Endometrium (tissue), 2 donors: ENCODE measurements around the gene ATP5PO.
"Not testable (repeated sequence)": the region's sequence is repeated elsewhere in the genome, so short reads cannot be mapped to it uniquely, and the experiment has no call there.

Experiments used
- FAIRE-seq: peaks from 2 replicates; lab custom pipeline; 2012; peaks lifted over from hg19 to GRCh38; lab: Jason Lieb, UNC
- donor health status: control.
- donor health status: control.

Gene ATP5PO

GRCh38 chr21:33940164-33940880, 24.7 kb upstream of the ATP5PO start:
- no peak for FAIRE-seq

DNA sequence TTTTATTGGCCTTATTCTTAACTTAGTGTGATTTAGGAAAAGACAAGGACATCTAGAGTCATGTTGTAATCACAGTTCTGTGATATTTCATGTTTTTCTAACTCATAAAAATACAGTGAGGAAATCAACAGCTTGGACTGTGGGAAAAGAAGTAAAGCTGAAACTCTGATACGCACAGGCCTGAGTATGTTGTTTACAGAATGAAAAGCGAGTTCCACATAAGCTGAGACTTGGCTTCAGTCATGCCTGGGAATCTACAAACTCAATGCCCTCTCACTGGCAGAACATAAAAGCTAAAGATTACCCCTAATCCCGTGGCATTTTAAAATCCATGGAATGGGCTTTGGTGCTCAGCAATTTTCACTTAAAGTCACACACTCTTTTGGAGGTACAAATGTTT, 23.6 kb upstream of the ATP5PO start:
- no peak for FAIRE-seq

- FAIRE-seq, result no peak
These were observed 22.8 kb upstream of the ATP5PO start for GRCh38 chr21:33938381-33938780.

DNA sequence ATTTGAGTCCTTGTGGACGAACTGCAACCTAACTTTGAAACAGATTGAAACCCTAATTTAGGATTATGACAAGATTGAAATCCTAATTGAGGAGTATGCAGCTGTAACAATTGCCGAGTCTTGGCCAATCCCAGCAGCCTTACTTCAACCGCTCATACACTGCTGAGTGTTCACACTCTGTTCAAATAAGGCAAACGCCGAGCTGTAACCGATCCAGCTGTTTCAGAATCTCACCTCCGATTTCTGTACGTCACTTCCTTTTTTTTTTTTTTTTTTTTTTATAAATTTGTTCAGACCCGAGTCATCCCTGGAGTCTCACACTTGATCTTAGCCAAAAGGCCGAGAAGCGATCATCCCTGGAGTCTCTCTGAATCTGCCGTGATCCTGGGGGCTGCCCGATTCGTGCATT, 22.3 kb upstream of the ATP5PO start:
- FAIRE-seq, result no peak

- no peak for FAIRE-seq
These were observed 21.5 kb upstream of the ATP5PO start for GRCh38 chr21:33937146-33937545.

- FAIRE-seq, result no peak
These were observed 20.9 kb upstream of the ATP5PO start for GRCh38 chr21:33936301-33937038.

DNA sequence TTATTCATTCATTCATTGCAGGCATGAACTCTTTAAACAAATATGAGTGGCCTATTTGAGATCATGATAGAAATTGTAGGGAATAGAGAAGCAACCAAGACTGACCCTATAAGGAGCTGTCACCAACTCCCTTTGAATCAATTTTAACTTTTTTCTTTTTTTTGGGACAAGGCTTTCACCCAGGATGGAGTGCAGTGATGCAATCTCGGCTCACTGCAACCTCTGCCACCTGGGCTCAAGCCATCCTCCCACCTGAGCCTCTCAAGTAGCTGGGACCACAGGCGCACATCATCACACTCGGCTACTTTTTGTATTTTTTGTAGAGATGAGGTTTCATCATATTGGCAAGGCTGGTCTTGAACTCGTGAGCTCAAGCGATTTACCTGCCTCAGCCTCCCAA, 17.1 kb upstream of the ATP5PO start:
- no peak for FAIRE-seq

GRCh38 chr21:33931799-33932390, 16.3 kb upstream of the ATP5PO start:
- FAIRE-seq, result no peak

DNA sequence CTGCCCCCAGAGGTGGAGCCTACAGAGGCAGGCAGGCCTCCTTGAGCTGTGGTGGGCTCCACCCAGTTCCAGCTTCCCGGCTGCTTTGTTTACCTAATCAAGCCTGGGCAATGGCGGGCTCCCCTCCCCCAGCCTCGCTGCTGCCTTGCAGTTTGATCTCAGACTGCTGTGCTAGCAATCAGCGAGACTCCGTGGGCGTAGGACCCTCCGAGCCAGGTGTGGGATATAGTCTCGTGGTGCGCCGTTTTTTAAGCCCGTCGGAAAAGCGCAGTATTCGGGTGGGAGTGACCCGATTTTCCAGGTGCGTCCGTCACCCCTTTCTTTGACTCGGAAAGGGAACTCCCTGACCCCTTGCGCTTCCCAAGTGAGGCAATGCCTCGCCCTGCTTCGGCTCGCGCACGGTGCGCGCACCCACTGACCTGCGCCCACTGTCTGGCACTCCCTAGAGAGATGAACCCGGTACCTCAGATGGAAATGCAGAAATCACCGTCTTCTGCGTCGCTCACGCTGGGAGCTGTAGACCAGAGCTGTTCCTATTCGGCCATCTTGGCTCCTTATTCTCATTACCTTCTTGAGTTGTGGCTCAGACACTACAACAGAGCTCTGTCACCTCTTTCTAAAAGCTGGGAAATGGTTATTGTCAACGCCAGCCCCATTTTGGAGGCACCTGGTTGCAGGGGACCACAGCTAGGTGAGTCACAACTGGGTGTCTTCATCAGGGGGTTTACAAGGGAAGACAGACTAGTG, 15.6 kb upstream of the ATP5PO start:
- FAIRE-seq, result not testable (repeated sequence)

DNA sequence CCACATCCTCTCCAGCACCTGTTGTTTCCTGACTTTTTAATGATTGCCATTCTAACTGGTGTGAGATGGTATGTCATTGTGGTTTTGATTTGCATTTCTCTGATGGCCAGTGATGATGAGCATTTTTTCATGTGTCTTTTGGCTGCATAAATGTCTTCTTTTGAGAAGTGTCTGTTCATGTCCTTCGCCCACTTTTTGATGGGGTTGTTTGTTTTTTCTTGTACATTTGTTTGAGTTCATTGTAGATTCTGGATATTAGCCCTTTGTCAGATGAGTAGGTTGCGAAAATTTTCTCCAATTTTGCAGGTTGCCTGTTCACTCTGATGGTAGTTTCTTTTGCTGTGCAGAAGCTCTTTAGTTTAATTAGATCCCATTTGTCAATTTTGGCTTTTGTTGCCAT, 10.6 kb upstream of the ATP5PO start:
- FAIRE-seq, result not testable (repeated sequence)

DNA sequence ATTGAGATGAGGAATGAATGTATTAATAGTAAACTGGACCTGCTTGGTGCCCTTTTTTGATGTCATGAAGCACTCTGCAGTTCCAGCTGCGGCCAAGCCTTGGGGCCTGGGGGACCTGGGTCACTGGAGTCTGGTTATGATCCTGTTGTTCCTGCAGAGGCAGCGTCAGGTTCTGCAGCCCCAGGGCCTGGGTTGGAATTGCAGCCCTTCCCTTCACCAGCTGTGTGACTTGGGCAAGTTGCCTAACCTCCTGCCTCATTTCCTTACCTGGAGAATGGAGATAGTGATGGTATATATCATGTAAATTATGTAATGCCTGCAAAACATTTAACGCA, 9.1 kb upstream of the ATP5PO start:
- FAIRE-seq, result no peak

DNA sequence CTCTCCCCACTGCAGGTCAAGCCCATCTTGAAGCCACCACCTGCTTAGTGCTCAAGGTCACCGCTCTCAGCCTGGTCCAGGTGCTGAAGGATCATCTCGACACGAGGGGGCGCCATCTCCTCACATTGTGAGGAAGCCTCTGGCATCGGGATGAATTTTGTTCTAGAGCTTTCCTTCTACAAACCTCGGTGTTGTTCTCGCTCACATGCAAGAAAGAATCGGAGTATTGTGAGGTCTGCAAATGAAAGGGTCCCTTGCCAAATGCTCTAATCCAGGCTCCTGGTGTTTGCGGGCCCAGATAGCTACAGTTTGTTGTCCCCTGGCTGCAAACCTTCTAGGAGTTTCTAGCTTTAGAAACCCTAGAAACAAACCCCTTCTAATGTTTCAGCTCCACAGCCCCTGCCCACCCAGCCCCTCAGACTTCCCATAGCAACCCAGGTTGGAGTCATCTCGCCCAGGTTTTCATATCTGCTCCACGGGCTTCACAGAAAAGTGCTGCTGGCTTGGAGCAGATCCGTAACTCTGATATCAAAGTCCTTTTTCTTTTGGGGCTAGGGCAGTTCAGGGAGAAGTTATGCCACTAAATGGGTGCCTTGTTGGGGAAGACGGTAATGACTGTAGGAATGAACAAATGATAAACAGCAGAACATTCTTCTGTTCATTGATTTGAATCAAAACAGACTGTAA, 8.6 kb upstream of the ATP5PO start:
- no peak for FAIRE-seq

- no peak for FAIRE-seq
These were observed 1.8 kb upstream of the ATP5PO start for GRCh38 chr21:33917421-33917820.

DNA sequence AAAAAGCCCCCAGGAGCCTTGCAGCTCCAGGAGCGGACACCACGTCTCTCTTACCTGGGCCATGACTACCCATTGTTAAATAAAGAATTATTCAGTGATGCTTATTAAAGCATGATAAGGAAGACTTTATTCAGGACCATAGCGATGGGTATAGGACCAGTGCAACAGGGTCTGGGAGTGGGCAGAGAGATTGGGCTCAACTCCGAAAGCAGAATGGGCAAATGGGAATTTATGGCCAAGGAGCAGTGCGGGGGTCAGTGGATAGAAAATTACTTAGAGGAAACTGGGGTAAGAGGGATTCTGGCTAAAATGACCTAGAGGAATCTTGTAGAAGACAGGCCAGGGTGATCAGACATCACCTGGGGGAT, 580 bp upstream of the ATP5PO start:
- FAIRE-seq, result no peak

GRCh38 chr21:33914188-33914587, 1.4 kb downstream of the ATP5PO start:
- FAIRE-seq, result no peak

GRCh38 chr21:33909756-33910155, 5.8 kb downstream of the ATP5PO start:
- no peak for FAIRE-seq

- no peak for FAIRE-seq
These were observed 6.8 kb downstream of the ATP5PO start for GRCh38 chr21:33908760-33909159.

GRCh38 chr21:33904041-33904440, 11.6 kb downstream of the ATP5PO start:
- FAIRE-seq, result no peak

DNA sequence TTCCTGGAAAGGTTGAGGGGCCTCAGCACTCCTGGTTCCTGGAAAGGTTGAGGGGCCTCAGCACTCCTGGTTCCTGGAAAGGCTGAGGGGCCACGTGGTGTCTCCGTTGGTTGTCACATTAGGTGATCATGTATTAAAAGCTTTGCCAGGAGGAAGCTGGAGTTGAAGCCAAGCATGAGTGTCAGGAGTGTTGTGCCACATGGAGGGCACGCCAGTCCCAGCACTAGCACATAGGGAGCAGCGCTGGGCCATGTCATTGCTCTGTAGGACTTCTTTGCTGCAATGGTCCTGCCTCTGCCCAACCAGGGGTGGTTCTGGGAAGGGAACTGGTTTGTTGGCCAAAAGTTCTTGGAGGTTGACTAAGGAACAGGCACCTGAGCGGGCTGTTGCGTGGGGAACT, 13.3 kb downstream of the ATP5PO start:
- FAIRE-seq, result no peak

DNA sequence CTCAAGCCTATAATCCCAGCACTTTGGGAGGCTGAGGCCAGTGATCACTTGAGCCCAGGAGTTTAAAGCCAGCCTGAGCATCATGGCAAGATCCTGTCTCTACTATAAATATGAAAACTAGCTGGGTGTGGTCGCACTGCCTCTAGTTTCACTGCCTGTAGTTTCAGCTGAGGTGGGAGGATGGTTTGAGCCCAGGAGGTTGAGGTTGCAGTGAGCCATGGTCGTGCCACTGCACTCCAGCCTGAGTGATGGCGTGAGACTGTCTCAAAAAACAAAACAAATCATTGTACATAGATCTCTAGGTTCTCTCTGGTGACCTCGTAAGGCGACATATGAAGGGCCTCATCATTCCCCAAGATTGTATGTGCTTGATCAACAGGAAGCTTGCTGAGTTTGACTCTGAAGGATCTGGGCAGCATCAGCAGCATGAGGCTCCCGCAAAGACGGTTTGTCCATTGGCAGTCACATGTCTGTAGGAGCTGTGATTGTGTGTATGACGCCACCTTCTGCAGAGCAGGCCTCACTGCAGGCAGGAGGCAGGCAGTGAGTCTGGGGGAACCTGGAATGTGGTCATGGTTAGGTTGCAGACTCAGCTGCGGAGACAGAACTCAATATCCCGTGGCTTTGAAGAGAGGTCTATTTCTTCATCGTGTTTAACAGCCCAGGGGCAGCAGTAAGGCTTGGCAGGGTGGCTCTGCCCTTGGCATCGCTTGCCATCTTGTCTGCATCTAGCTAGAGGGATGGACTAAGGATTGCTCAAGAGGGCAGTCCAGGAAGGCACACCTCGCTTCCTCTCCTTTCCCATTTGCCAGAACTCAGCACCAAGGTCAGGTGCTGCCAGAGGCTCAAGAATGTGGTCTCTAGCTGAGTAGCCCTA, 14.0 kb downstream of the ATP5PO start:
- FAIRE-seq, result no peak

GRCh38 chr21:33899199-33899598, 16.4 kb downstream of the ATP5PO start:
- no peak for FAIRE-seq
